HUES48 (cell line): ENCODE data around the gene LAMC1.

ENCODE experiments used
- H3K27ac ChIP-seq: one replicate; pipeline ENCODE4 v1.7.0; 2013; ENCODE audit warnings: low read depth, low read length, inconsistent platforms
- H3K27me3 ChIP-seq: 2 replicates; pipeline ENCODE4 v1.6.1; 2013; ENCODE audit warnings: mild to moderate bottlenecking, low read length; ENCODE audit not compliant: control insufficient read depth, insufficient read depth
- H3K36me3 ChIP-seq: 2 replicates; pipeline ENCODE4 v1.6.1; 2013; ENCODE audit warnings: low read length; ENCODE audit not compliant: control insufficient read depth, insufficient read depth
- H3K4me1 ChIP-seq: 2 replicates; pipeline ENCODE4 v1.6.1; 2013; ENCODE audit warnings: mild to moderate bottlenecking, low read length; ENCODE audit not compliant: control insufficient read depth, insufficient read depth
- H3K4me3 ChIP-seq: 2 replicates; pipeline ENCODE4 v1.5.1; 2013; ENCODE audit warnings: mild to moderate bottlenecking, low read depth, low read length
- H3K9ac ChIP-seq: 2 replicates; pipeline ENCODE4 v1.6.1; 2013; ENCODE audit warnings: mild to moderate bottlenecking, low read depth, low read length, moderate library complexity
- H3K9me3 ChIP-seq: 2 replicates; pipeline ENCODE4 v1.6.1; 2013; ENCODE audit warnings: low read length; ENCODE audit not compliant: control insufficient read depth, insufficient read depth

LAMC1 gene

DNA sequence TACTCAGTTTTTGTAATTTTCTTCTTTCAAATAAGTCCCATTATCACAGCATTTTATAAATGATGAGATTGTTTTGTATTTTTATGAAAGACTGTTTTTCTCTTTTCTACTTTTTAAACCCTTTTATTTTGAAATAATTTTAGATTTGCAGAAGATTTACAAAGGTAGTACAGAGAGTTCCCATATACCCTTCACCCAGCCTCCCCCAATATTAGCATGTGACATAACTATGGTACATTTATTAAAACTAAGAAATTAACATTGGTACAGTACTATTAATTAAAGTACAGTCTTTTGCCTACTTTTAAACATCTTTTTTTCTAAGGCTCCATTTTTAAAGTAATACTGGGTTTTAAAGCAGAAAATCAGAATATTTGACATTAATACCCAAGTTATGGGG lies 127.2 kb downstream of the LAMC1 start:
- H3K9ac ChIP-seq = no peak overlapping the region
- H3K36me3 ChIP-seq = no peaks in the 10 kb centered on the region

DNA sequence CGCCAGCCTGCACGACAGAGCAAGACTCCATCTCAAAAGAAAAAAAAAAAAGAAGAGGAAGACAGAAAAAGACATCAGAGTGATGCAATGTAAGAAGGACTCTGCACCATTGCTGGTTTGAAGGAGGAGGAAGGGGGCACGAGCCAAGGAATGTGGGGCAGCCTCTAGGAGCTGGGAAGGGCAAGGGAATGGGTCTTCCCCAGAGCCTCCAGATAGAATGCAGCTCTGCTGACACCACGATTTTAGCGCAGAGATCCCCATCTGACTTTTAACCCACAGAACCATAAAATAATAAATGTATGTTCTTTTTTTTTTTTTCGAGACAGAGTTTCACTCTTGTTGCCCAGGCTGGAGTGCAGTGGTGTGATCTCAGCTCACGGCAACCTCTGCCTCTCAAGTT lies 129.0 kb downstream of the LAMC1 start:
- Histone ChIP-seq H3K4me1 (no peaks in the 10 kb centered on the region), H3K27me3 (no peaks in the 10 kb centered on the region)

More for the DNA sequence above, 127.2 kb downstream of the LAMC1 start:
- no peaks in the 10 kb centered on the region for H3K4me1 ChIP-seq
- H3K9me3 ChIP-seq = no peaks in the 10 kb centered on the region
- H3K27ac ChIP-seq = no peak overlapping the region
- no peaks in the 10 kb centered on the region for H3K27me3 ChIP-seq
- no peak overlapping the region for H3K4me3 ChIP-seq

GRCh38 chr1:183155939-183156338 lies 132.7 kb downstream of the LAMC1 start:
- H3K4me3 ChIP-seq = no peak overlapping the region
- H3K27ac ChIP-seq = no peak overlapping the region
- H3K9me3 ChIP-seq = no peaks in the 10 kb centered on the region
- H3K36me3 ChIP-seq = no peaks in the 10 kb centered on the region
- no peaks in the 10 kb centered on the region for H3K27me3 ChIP-seq
- H3K9ac ChIP-seq = no peak overlapping the region
- no peaks in the 10 kb centered on the region for H3K4me1 ChIP-seq

More for the DNA sequence above, 129.0 kb downstream of the LAMC1 start:
- Histone ChIP-seq H3K36me3 (no peaks in the 10 kb centered on the region), H3K4me3 (no peak overlapping the region), H3K27ac (no peak overlapping the region), H3K9me3 (no peaks in the 10 kb centered on the region), H3K9ac (no peak overlapping the region)

DNA sequence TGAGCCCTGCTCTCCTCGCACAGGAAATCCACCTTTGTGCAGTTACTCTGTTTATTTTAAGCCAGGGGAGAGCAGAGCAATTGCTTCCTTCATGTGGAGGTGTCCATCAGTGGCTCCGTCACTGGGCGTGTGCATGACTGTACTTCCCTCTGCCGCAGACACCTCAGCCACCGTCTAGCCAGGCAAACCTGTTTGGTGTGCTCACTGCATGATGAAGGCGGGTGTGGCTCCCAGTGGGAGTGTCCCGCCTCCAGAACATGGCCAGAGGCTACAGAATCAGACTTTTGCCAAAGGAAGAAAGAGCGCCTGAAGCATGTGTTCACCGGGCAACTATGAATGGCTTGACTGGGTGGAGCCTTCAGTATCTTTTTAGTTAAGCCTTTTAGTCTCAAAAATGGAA lies 136.7 kb downstream of the LAMC1 start:
- no peak overlapping the region for H3K4me3 ChIP-seq
- H3K27me3 ChIP-seq = no peaks in the 10 kb centered on the region
- H3K27ac ChIP-seq = no peak overlapping the region
- H3K9me3 ChIP-seq = no peaks in the 10 kb centered on the region
- peaks cover 7% of the 10 kb centered on the region for H3K4me1 ChIP-seq
- H3K36me3 ChIP-seq = no peaks in the 10 kb centered on the region
- no peak overlapping the region for H3K9ac ChIP-seq

GRCh38 chr1:183161391-183161790 lies 138.2 kb downstream of the LAMC1 start:
- Histone ChIP-seq H3K27ac (no peak overlapping the region), H3K27me3 (no peaks in the 10 kb centered on the region), H3K9ac (no peak overlapping the region), H3K4me1 (peaks cover 16% of the 10 kb centered on the region), H3K4me3 (no peak overlapping the region), H3K36me3 (no peaks in the 10 kb centered on the region), H3K9me3 (no peaks in the 10 kb centered on the region)

GRCh38 chr1:183163316-183163715 lies 140.1 kb downstream of the LAMC1 start:
- no peak overlapping the region for H3K9ac ChIP-seq
- no peaks in the 10 kb centered on the region for H3K36me3 ChIP-seq
- no peaks in the 10 kb centered on the region for H3K9me3 ChIP-seq
- H3K27me3 ChIP-seq = no peaks in the 10 kb centered on the region
- no peak overlapping the region for H3K4me3 ChIP-seq
- H3K27ac ChIP-seq = no peak overlapping the region
- peaks cover 16% of the 10 kb centered on the region for H3K4me1 ChIP-seq

- Histone ChIP-seq H3K27ac (peak overlapping the region; percentile 72), H3K9ac (no peak overlapping the region), H3K4me3 (no peak overlapping the region), H3K27me3 (no peaks in the 10 kb centered on the region), H3K9me3 (no peaks in the 10 kb centered on the region), H3K4me1 (peaks cover 16% of the 10 kb centered on the region), H3K36me3 (no peaks in the 10 kb centered on the region)
Observed at GRCh38 chr1:183164340-183164739, 141.1 kb downstream of the LAMC1 start.

DNA sequence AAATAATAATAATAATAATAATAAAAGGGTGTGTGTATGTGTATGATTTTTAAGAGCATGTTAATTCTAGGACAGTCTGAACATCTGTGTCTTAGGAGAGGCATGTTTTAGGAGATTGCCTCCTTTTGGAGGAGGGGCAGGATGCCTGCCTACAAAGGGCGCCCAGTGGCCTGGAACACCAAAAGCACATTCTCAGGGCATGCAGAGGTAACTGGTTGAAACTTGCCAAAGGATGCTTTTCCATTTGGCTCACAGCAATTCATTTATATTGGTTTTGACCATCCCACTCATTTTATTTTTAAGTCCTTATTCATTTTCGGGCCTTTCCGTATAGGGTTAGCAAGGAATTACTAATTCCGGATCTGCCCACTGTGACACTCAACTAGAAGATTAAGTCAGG lies 141.7 kb downstream of the LAMC1 start:
- H3K9ac ChIP-seq = no peak overlapping the region
- H3K27me3 ChIP-seq = no peaks in the 10 kb centered on the region
- H3K4me1 ChIP-seq = peaks cover 16% of the 10 kb centered on the region
- H3K27ac ChIP-seq = peak overlapping the region; percentile 72
- no peak overlapping the region for H3K4me3 ChIP-seq
- H3K9me3 ChIP-seq = no peaks in the 10 kb centered on the region
- H3K36me3 ChIP-seq = no peaks in the 10 kb centered on the region

DNA sequence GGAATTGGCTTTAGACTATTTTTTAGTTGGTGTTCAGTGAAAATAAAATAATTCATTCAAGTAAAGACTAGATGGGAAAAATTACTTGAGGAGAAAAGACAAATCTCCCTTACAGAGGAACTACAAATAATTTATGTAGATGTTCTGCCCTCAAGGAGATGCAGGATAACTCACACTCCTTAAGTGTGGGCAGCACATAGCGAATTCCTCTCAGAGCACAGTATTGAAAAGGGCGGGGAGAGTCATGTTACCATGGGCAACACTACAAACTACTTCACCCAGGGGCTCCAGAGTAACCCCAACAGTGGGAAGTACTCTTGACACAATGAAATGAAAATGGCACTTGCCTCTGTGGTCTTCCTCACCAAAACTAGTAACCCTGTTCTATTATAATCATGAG lies 142.2 kb downstream of the LAMC1 start:
- Histone ChIP-seq H3K4me3 (no peak overlapping the region), H3K4me1 (peaks cover 16% of the 10 kb centered on the region), H3K27me3 (no peaks in the 10 kb centered on the region), H3K9ac (no peak overlapping the region), H3K27ac (no peak overlapping the region), H3K9me3 (no peaks in the 10 kb centered on the region), H3K36me3 (no peaks in the 10 kb centered on the region)

DNA sequence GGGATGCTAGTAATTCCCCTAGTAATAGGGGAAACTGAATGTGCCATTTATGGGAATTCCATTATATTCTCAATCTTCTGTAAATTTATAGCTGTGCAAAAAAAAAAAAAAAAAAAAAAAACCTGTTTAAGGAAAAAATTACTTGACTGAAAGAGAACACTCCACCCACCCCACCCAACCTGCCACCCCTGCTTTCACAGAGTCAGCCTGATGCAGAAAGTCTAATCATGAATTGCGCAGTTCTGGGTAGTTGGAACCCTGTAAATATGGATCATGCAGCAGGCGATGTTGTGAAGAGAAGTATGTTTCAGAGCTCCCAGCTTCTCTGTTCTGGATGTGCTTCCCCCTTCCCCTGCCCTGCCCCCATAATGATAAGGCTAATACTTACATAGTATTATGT lies 143.2 kb downstream of the LAMC1 start:
- Histone ChIP-seq H3K36me3 (no peaks in the 10 kb centered on the region), H3K27me3 (no peaks in the 10 kb centered on the region), H3K27ac (no peak overlapping the region), H3K4me1 (peaks cover 16% of the 10 kb centered on the region), H3K9me3 (no peaks in the 10 kb centered on the region), H3K9ac (no peak overlapping the region), H3K4me3 (no peak overlapping the region)

DNA sequence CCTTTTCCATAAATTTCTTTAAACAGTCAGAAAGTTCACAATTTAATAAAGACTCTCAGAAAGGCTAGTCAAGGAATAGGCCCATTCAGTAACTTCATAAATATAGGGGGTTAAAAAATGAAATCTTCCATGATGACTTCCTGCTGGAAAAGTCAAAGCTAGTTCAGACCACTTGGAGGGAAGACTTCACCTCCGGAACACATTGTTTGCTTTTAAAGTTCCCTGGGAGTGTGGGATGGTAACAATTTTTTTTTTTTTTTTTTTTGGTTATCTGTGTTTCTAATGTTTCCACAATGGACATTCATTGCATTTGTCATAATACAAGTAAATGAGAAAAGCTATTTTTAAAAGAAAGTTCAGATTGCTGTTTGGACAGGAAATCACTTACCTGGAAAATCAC lies 144.5 kb downstream of the LAMC1 start:
- Histone ChIP-seq H3K4me1 (peaks cover 16% of the 10 kb centered on the region), H3K4me3 (no peak overlapping the region), H3K27me3 (no peaks in the 10 kb centered on the region), H3K27ac (no peak overlapping the region), H3K9ac (no peak overlapping the region), H3K36me3 (no peaks in the 10 kb centered on the region), H3K9me3 (no peaks in the 10 kb centered on the region)

DNA sequence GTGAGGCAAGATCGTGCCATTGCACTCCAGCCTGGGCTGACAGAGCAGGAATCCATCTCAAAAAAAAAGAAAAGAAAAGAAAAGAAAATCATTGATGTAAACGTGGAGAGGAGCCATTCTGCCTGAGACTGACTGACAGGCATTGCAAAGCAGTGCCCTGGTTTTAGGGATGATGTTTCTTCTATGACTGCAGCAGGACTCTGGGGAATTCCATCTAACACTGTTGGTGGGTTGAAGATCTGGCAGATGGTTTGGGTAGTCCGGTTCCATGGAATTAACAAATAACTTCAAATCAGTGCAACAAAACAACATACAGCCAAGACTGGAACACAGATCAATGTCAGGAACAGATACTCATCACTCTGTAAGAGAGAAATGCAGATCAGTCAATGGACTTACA lies 145.1 kb downstream of the LAMC1 start:
- no peak overlapping the region for H3K9ac ChIP-seq
- H3K4me1 ChIP-seq = peaks cover 16% of the 10 kb centered on the region
- no peak overlapping the region for H3K27ac ChIP-seq
- H3K4me3 ChIP-seq = no peak overlapping the region
- no peaks in the 10 kb centered on the region for H3K27me3 ChIP-seq
- no peaks in the 10 kb centered on the region for H3K9me3 ChIP-seq
- H3K36me3 ChIP-seq = no peaks in the 10 kb centered on the region
